HUES48 (cell line): ENCODE results near the gene KIF4A.
A peak's percentile ranks its signal among the peaks of the same experiment; 100 is the strongest.
"Not testable (repeated sequence)": the region's sequence is repeated elsewhere in the genome, so short reads cannot be mapped to it uniquely, and the experiment has no call there.

Experiments
- H3K27ac ChIP-seq: one replicate; pipeline ENCODE4 v1.7.0; 2013; ENCODE audit warnings: low read depth, low read length, inconsistent platforms
- H3K27me3 ChIP-seq: 2 replicates; pipeline ENCODE4 v1.6.1; 2013; ENCODE audit warnings: mild to moderate bottlenecking, low read length; ENCODE audit not compliant: control insufficient read depth, insufficient read depth
- H3K36me3 ChIP-seq: 2 replicates; pipeline ENCODE4 v1.6.1; 2013; ENCODE audit warnings: low read length; ENCODE audit not compliant: control insufficient read depth, insufficient read depth
- H3K4me1 ChIP-seq: 2 replicates; pipeline ENCODE4 v1.6.1; 2013; ENCODE audit warnings: mild to moderate bottlenecking, low read length; ENCODE audit not compliant: control insufficient read depth, insufficient read depth
- H3K4me3 ChIP-seq: 2 replicates; pipeline ENCODE4 v1.5.1; 2013; ENCODE audit warnings: mild to moderate bottlenecking, low read depth, low read length
- H3K9ac ChIP-seq: 2 replicates; pipeline ENCODE4 v1.6.1; 2013; ENCODE audit warnings: mild to moderate bottlenecking, low read depth, low read length, moderate library complexity
- H3K9me3 ChIP-seq: 2 replicates; pipeline ENCODE4 v1.6.1; 2013; ENCODE audit warnings: low read length; ENCODE audit not compliant: control insufficient read depth, insufficient read depth

KIF4A gene

DNA sequence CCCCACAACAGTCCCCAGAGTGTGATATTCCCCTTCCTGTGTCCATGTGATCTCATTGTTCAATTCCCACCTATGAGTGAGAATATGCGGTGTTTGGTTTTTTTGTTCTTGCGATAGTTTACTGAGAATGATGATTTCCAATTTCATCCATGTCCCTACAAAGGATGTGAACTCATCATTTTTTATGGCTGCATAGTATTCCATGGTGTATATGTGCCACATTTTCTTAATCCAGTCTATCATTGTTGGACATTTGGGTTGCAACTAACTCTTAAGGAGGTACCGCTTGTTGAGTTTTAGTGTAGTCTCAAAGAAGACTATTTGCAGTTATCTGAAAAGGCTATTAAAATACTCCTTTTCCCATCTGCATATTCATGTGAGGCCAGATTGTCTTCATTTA is 110.3 kb downstream of the KIF4A start:
- not testable (repeated sequence) for H3K27me3 ChIP-seq, H3K4me3 ChIP-seq, H3K27ac ChIP-seq, H3K4me1 ChIP-seq, H3K9ac ChIP-seq
- Histone ChIP-seq H3K36me3 (peaks cover 68% of the 10 kb centered on the region), H3K9me3 (peaks cover 37% of the 10 kb centered on the region)

DNA sequence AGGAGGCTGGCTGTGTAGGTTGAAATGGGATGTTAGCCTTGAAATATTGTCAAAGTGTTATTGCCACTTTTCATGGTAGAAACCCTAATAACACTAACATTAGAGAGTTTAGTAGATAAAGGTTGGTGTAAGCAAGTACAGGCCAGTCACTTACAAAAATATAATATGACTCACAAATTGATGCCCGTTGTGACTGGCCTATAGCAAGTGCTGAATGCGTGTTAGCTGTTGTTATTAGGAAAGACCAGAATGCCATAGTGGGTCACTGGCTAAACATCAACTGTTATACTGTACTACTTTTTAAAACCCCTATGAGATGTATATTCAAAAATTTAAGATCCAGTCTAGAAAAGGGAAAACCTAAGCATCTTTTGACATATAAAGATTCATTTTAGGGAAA is 112.8 kb downstream of the KIF4A start:
- H3K36me3 ChIP-seq = peaks cover 71% of the 10 kb centered on the region

DNA sequence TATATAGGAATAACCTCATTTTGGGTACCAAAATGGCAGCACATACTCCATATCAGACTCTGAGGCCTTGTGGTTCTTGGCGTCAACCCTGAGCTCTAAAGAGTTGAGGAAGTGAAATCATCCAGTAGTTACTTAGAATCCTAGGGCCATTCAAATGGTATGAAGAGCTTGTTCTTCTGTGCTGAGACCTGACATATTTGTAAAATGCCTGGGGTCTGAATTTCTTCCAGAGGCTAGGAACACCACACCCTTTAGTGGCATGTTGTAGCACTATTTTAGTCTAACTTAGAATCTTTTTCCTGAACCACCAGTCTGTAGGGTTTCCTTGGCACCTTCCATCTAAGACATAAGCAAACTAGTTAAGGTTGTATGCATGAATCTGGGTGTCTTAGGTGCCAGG is 115.1 kb downstream of the KIF4A start:
- Histone ChIP-seq H3K36me3 (peaks cover 72% of the 10 kb centered on the region), H3K9me3 (peaks cover 42% of the 10 kb centered on the region), H3K4me1 (no peaks in the 10 kb centered on the region), H3K27ac (no peak overlapping the region), H3K9ac (no peak overlapping the region), H3K27me3 (no peaks in the 10 kb centered on the region), H3K4me3 (no peak overlapping the region)

More for the DNA sequence above, 112.8 kb downstream of the KIF4A start:
- no peaks in the 10 kb centered on the region for H3K4me1 ChIP-seq
- H3K27me3 ChIP-seq = no peaks in the 10 kb centered on the region
- no peak overlapping the region for H3K4me3 ChIP-seq
- H3K9ac ChIP-seq = no peak overlapping the region
- H3K27ac ChIP-seq = no peak overlapping the region
- H3K9me3 ChIP-seq = peaks cover 38% of the 10 kb centered on the region

DNA sequence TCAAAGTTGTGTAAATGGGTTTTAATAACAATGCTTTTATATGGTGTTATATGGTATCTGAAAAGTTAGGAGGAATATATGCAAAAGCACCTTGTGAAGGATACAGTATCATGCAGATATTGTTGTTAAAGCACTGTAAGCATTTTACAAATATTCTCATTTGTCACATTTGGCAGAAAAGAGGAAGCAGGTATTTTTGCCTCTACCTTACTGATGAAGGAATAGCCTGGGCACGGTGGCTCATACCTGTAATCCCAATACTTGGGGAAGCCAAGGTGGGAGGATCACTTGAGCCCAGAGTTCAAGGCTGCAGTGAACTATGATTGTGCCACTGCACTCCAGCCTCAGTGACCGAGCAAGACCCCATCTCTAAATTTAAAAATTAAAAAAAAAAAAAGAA is 121.0 kb downstream of the KIF4A start:
- Histone ChIP-seq H3K36me3 (peaks cover 54% of the 10 kb centered on the region), H3K4me3 (no peak overlapping the region), H3K9me3 (peaks cover 38% of the 10 kb centered on the region), H3K27me3 (no peaks in the 10 kb centered on the region), H3K4me1 (no peaks in the 10 kb centered on the region), H3K9ac (no peak overlapping the region), H3K27ac (no peak overlapping the region)

DNA sequence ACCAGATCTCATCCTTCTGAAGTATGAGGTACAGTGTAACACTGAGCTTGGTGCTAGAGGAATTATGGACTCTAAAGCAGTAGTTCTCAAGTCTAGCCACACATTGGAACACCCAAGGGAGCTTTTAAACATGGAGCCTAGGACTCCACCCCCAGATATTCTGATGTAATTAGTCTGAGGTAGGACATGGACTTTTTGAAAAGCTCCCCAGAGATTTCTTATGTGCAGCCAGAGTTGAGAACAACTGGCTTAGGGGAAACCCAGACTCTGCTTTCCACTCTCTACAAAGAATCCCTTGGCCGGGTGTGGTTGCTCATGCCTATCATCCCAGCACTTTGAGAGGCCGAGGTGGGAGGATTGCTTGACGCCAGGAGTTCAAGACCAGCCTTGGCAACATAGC is 121.6 kb downstream of the KIF4A start:
- no peak overlapping the region for H3K27ac ChIP-seq
- H3K4me1 ChIP-seq = no peaks in the 10 kb centered on the region
- no peaks in the 10 kb centered on the region for H3K27me3 ChIP-seq
- no peak overlapping the region for H3K9ac ChIP-seq
- H3K36me3 ChIP-seq = peaks cover 48% of the 10 kb centered on the region
- H3K9me3 ChIP-seq = peaks cover 39% of the 10 kb centered on the region
- no peak overlapping the region for H3K4me3 ChIP-seq

DNA sequence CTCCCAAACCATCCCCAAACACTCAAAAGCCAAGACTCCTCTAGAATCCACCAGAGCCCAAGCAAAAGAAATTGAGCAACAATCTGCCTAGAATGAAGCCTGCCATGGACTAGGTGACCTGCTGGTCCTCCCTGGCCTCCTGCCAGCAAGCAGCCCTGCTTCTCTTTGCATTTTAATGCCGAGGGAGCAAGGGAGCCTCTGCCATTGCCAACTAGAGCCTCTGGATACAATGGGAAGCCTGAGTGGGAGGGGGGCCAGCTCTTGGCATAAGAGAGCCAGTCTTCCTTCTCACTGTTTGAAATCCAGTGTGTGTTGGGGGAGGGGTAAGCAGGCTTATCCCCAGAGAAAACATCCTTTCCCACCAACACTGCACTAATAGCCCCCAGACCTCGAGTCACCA is 131.7 kb downstream of the KIF4A start:
- Histone ChIP-seq H3K27me3 (no peaks in the 10 kb centered on the region), H3K27ac (peak overlapping the region; percentile 85), H3K9me3 (peaks cover 19% of the 10 kb centered on the region), H3K9ac (no peak overlapping the region), H3K4me3 (0 out of 2 replicates have a peak overlapping the region, but pooled peaks have one; percentile 15), H3K4me1 (peaks cover 18% of the 10 kb centered on the region), H3K36me3 (peaks cover 24% of the 10 kb centered on the region)

DNA sequence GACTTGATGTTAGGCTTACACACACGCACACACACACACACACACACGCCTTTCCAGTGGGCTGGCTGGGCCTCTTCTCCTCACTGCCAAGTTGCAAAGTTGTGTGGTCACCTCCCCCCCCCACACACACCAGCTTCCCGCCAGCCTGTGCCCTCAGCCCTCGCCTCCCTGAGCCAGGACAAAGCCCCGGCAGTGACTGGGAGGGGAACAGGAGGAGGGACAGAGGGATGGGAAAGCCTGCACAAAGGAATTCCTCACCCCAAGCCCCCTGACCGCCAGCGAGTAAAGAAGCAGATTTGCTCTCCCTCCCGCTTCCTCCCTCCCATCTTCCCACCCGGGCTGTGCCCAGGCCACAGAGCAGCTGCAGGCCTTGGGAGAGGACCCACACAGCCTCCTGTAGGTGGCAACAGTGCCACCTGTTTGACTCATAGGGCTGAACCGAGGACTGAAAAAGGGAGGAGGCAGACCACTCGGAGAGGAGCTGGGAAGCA is 133.0 kb downstream of the KIF4A start, which contains the start of gene GDPD2:
Gene GDPD2 (plus strand): TSS at position 464 of the 491 bp plus-strand sequence. CDS start 1,671 bp downstream, outside the sequence.
- peak within 1 kb of the TSS; percentile 58 for H3K4me3 ChIP-seq
- peaks cover 36% of the 10 kb centered on the region for H3K36me3 ChIP-seq
- peak within 1 kb of the TSS; percentile 53; the same call in 1 of the 2 replicates for H3K9ac ChIP-seq
- H3K9me3 ChIP-seq = peaks cover 26% of the 10 kb centered on the region
- H3K27ac ChIP-seq = peak within 1 kb of the TSS; percentile 85
- H3K4me1 ChIP-seq = peaks cover 18% of the 10 kb centered on the region
- H3K27me3 ChIP-seq = no peaks in the 10 kb centered on the region

DNA sequence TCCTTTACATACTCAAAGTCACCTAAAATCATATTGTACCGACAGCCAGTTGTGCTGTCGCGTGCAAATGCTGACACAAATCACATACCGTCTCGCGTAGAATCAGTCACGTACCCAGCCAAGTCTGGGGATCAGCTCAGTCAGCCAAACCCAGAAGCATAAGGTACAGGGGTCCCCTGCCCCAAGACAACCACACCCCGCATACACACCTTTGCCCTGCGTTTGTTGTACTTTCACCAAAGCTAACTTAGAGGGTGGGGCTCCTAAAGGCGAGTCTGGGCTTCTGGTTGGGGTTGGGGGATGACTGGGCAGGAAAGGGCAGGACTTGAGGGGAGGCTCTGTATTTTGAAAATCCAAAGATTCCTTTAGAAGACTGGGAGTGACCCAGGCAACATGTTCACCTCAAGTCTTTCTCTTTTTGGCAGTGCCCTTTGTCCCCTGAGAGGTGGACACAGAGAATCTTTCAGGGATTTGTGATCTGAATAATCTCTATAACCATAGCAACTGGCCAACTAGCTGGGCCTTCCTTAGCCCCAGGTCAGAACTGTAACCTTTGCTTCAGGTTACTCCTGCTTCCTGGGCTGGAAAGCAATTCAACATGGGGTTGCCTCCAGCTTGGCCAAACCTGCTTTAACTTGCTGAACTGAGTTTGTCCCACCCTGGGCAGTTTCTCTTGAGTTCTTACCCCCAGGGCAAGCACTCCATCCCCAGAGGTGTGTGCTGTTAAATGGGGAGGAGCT is 134.2 kb downstream of the KIF4A start:
- Histone ChIP-seq H3K9ac (no peak overlapping the region; the same call in 1 of the 2 replicates), H3K4me3 (peak overlapping the region; percentile 58), H3K27ac (no peak overlapping the region), H3K36me3 (peaks cover 40% of the 10 kb centered on the region), H3K27me3 (no peaks in the 10 kb centered on the region), H3K9me3 (peaks cover 34% of the 10 kb centered on the region), H3K4me1 (peaks cover 18% of the 10 kb centered on the region)

DNA sequence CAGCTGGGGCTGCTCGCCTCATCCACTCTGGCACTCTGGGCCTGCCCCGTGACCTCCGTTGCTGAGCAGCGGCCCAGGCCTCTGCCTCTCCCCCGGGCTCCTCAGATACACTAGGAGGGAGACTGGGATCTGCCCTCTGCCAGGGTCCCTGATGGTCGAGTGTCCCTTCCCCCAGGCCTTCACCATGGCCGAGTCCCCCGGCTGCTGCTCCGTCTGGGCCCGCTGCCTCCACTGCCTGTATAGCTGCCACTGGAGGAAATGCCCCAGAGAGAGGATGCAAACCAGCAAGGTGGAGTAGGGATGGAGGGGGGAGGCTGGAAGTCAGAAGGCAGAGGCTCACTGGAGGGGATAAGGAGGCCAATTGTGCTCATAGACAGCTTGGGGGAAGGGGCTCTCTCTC is 134.9 kb downstream of the KIF4A start:
- no peak overlapping the region for H3K4me3 ChIP-seq
- peaks cover 38% of the 10 kb centered on the region for H3K36me3 ChIP-seq
- peaks cover 38% of the 10 kb centered on the region for H3K9me3 ChIP-seq
- peaks cover 18% of the 10 kb centered on the region for H3K4me1 ChIP-seq
- H3K27ac ChIP-seq = no peak overlapping the region
- no peaks in the 10 kb centered on the region for H3K27me3 ChIP-seq
- no peak overlapping the region for H3K9ac ChIP-seq

DNA sequence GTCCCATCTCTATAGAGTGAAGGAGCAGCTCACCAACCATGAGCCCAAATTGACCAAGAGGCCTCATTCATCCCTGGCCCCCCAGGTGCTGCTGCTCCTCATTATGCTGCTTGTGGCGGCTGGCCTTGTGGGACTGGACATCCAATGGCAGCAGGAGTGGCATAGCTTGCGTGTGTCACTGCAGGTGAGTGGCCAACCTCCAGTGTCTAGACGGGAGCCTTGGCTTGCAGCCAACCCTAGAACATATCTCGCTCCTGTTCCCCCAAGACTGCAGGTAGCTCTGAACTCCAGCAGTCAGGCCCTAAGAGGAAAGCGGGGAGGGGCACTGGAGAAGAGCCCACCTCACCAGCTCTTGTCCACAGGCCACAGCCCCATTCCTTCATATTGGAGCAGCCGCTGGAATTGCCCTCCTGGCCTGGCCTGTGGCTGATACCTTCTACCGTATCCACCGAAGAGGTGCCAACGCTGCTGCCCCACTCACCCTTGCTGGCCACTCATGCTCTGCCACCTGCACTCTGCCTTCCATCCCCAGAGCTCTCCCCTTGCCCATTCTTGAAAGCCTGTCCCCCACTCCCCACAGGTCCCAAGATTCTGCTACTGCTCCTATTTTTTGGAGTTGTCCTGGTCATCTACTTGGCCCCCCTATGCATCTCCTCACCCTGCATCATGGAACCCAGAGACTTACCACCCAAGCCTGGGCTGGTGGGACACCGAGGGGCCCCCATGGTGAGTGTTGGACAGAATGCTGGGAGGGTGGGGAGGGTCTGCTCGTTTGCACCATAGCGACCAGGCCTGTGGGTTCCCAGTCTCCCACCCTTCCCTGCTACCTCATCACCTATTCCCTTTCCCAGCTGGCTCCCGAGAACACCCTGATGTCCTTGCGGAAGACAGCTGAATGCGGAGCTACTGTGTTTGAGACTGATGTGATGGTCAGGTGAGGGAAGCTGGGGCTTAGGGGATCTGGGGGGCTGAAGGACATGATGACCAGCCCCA is 136.7 kb downstream of the KIF4A start:
- Histone ChIP-seq H3K27me3 (no peaks in the 10 kb centered on the region), H3K4me3 (no peak overlapping the region), H3K9ac (no peak overlapping the region), H3K9me3 (peaks cover 42% of the 10 kb centered on the region), H3K4me1 (peaks cover 9% of the 10 kb centered on the region), H3K36me3 (peaks cover 41% of the 10 kb centered on the region), H3K27ac (no peak overlapping the region)
